Lung (tissue), 12 donors: ENCODE data around the gene ANTXR1. TPM values are rescaled to one million over a fixed set of nuclear protein-coding genes. Genes with fewer than 3 reads are reported as not detected.

Source experiments
- ATAC-seq: fragments of 200-7000 bp; cut with Tn5 transposase; one replicate; pipeline ENCODE4 v1.9.1; 2020; ENCODE audit warnings: moderate number of reproducible peaks; ENCODE audit not compliant: insufficient read depth, low FRiP score
- DNase-seq, 3 donors: peaks; one replicate each; pipeline ENCODE4 v3.0.0-alpha.2; 2013 to 2017
- H3K27ac ChIP-seq, 2 donors: one replicate each; pipeline ENCODE4 v1.5.1; 2013; ENCODE audit warnings: mild to moderate bottlenecking in 2 of 2, moderate library complexity in 2 of 2, control low read depth in 1 of 2, inconsistent platforms in 1 of 2, low read depth in 1 of 2, low read length in 1 of 2
- H3K27me3 ChIP-seq, 3 donors: one replicate each; pipeline ENCODE4 v1.5.1; 2013; ENCODE audit warnings: low read length in 2 of 3; ENCODE audit not compliant: control insufficient read depth in 3 of 3, insufficient read depth in 3 of 3
- H3K36me3 ChIP-seq, 4 donors: one replicate each; pipeline ENCODE4 v1.5.1; 2013; ENCODE audit warnings: low read length in 4 of 4, mild to moderate bottlenecking in 1 of 4, moderate library complexity in 1 of 4; ENCODE audit not compliant: control insufficient read depth in 4 of 4, insufficient read depth in 4 of 4
- H3K4me1 ChIP-seq, 5 donors: one replicate each; pipeline ENCODE4 v1.5.1; 2013; ENCODE audit warnings: low read length in 5 of 5, mild to moderate bottlenecking in 2 of 5, moderate library complexity in 1 of 5; ENCODE audit not compliant: control insufficient read depth in 5 of 5, insufficient read depth in 5 of 5
- H3K4me3 ChIP-seq: one replicate; pipeline ENCODE4 v1.5.1; 2013; ENCODE audit warnings: mild to moderate bottlenecking, control low read depth, moderate library complexity
- H3K9ac ChIP-seq, 2 donors: one replicate each; pipeline ENCODE4 v1.5.1; 2013; ENCODE audit warnings: low read length in 2 of 2, control low read depth in 1 of 2; ENCODE audit not compliant: insufficient read depth in 1 of 2
- H3K9me3 ChIP-seq, 4 donors: one replicate each; pipeline ENCODE4 v1.5.1; 2013; ENCODE audit warnings: low read length in 3 of 4, mild to moderate bottlenecking in 1 of 4, moderate library complexity in 1 of 4; ENCODE audit not compliant: control insufficient read depth in 4 of 4, insufficient read depth in 3 of 4
- CTCF ChIP-seq: IDR thresholded peaks from 2 replicates; pipeline ENCODE4 v1.5.1; 2012; ENCODE audit warnings: mild to moderate bottlenecking; ENCODE audit errors: control extremely low read depth, extremely low read depth
- WGBS, 2 donors: extraction: QIAGEN DNeasy Blood & Tissue Kit; methylation state at CpG; one replicate each; pipeline ENCODE4 v1.1.7; 2013; 5-methylcytosine and 5-hydroxymethylcytosine counted together
- polyA plus RNA-seq, 2 donors: library from polyadenylated mRNA; stranded (reverse); fragments of 200-250 nt; gene quantifications; one replicate each; pipeline ENCODE4 v1.2.1, GENCODE V29; 2013
- total RNA-seq, 2 donors: library from RNA; depleted of rRNA in 1 of 2; stranded (reverse); fragments of >200 nt in 1 of 2; gene quantifications; one replicate each; pipeline ENCODE4 v1.2.1, GENCODE V29; 2014 to 2021
- donor health status: control.
- donor health status: control.
- donor health status: Bipolar disorder and iron deficiency.
- donor health status: healthy.
- donor health status: DM: yes; HTN: yes; CAD: no.

The ANTXR1 gene
- total and polyA plus RNA-seq, 4 donors = 13.4 to 81.0 (median 34.8) TPM

GRCh38 chr2:69149631-69150215 is 136.7 kb downstream of the ANTXR1 start:
- H3K9me3 ChIP-seq = peaks cover 0 to 2% (median 0%) of the 10 kb centered on the region in 4 donors
- H3K9ac ChIP-seq = no peak overlapping the region
- H3K4me3 ChIP-seq = no peak overlapping the region
- TF ChIP-seq CTCF = no peak
- ATAC-seq (no peak), DNase-seq (peak in 2 of 3 donors; percentile 31 to 47)
- 64 to 70% methylated on average over 7 of the region's 7 CpGs for WGBS, 2 donors
- peaks cover 0 to 8% (median 2%) of the 10 kb centered on the region in 4 donors for H3K36me3 ChIP-seq
- peaks cover 3 to 59% (median 27%) of the 10 kb centered on the region in 5 donors for H3K4me1 ChIP-seq
- H3K27ac ChIP-seq = peak overlapping the region in 1 of 2 donors; percentile 63
- no peaks in the 10 kb centered on the region for H3K27me3 ChIP-seq

GRCh38 chr2:69151931-69152330 is 139.0 kb downstream of the ANTXR1 start:
- Histone ChIP-seq H3K27ac (peak overlapping the region in 1 of 2 donors; percentile 20), H3K4me1 (peaks cover 3 to 64% (median 27%) of the 10 kb centered on the region in 5 donors), H3K27me3 (no peaks in the 10 kb centered on the region), H3K9me3 (peaks cover 0 to 2% (median 0%) of the 10 kb centered on the region in 4 donors), H3K9ac (no peak overlapping the region), H3K36me3 (peaks cover 0 to 13% (median 5%) of the 10 kb centered on the region in 4 donors), H3K4me3 (no peak overlapping the region)
- ATAC-seq (no peak), DNase-seq (peak in 2 of 3 donors; percentile 56 to 79)
- no peak for TF ChIP-seq CTCF
- WGBS, 2 donors = 83 to 100% methylated on average over 4 of the region's 4 CpGs

DNA sequence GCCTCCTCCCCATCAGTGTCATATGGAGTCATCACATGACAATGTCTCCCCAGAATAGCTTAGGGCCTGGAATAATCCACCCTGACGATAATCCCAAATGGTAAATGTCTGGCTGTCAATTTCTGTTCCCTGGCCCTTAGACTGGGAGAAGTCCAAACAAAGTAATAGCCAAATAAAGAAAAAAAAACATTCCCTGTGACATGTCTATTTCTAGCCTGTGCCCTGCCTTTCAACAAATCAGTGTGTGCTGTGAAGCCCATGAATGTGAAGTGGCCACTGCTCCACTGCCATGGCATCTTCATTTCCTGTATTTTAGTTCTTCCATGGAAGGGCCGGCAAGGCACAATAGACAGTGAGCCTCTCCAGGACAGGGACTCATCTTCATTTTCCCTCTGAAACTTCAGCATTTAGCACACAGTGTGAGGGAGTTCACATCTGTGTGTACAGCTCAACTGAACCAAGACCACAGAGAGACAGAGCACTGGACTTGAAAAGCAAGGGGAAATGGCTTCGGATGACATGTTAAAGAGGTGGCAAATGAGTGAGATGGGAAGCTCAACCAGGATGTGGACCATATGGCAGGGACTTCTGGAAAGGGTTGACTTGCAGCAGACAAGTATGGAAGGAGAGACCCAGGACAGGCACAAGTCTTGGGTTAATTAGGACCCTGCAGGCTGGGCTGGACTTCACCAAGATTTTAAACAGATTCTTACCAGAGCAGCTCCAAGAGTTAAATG is 140.0 kb downstream of the ANTXR1 start:
- peaks cover 0 to 4% (median 0%) of the 10 kb centered on the region in 4 donors for H3K9me3 ChIP-seq
- ATAC-seq = no peak
- TF ChIP-seq CTCF = no peak
- H3K4me3 ChIP-seq = no peak overlapping the region
- WGBS, 2 donors = 80 to 83% methylated on average over 3 of the region's 3 CpGs
- H3K4me1 ChIP-seq = peaks cover 3 to 61% (median 27%) of the 10 kb centered on the region in 5 donors
- H3K9ac ChIP-seq = no peak overlapping the region
- peaks cover 0 to 18% (median 8%) of the 10 kb centered on the region in 4 donors for H3K36me3 ChIP-seq
- peak; percentile 66 to 90 (median 85) for DNase-seq
- H3K27ac ChIP-seq = no peak overlapping the region
- H3K27me3 ChIP-seq = no peaks in the 10 kb centered on the region
